ENCODE data around the gene DRAXIN.

- TF ChIP-seq CTCF (IDR thresholded peaks at IDR 0.05): no peak
- TF ChIP-seq POLR2A (IDR thresholded peaks at IDR 0.05): no peak
- TF ChIP-seq EP300 (IDR thresholded peaks at IDR 0.05): no peak
These were observed 17.2 kb downstream of the DRAXIN start for GRCh38 chr1:11708554-11709350.
